HL-60 (cell line): ENCODE results near the gene ESR2.

Experiments
- DNase-seq, 2 experiments: peaks; one replicate each; pipeline ENCODE4 v3.0.0-alpha.2; 2010 to 2020; ENCODE audit warnings: low read depth in 1 of 2, low spot score in 1 of 2
- H3K27ac ChIP-seq: fragments of 250-450 bp; sonication (Bioruptor Pico); replicated peaks from 2 replicates; pipeline ENCODE4 v1.5.1; 2020; ENCODE audit warnings: mild to moderate bottlenecking, moderate library complexity
- H3K27me3 ChIP-seq: fragments of 250-450 bp; sonication (Bioruptor Pico); 2 replicates; pipeline ENCODE4 v1.5.1; 2021; ENCODE audit warnings: mild to moderate bottlenecking, moderate library complexity; ENCODE audit not compliant: insufficient read depth, poor library complexity, severe bottlenecking
- H3K4me3 ChIP-seq: replicated peaks from 2 replicates; pipeline ENCODE4 v1.5.1; 2011; ENCODE audit warnings: mild to moderate bottlenecking, control low read depth, low read length; ENCODE audit not compliant: insufficient read depth
- CTCF ChIP-seq: IDR thresholded peaks from one replicate; pipeline ENCODE4 v1.5.1; 2011; ENCODE audit warnings: low read length, control low read depth, inconsistent platforms; ENCODE audit not compliant: insufficient read depth
- GABPA ChIP-seq: IDR thresholded peaks from 2 replicates; pipeline ENCODE4 v1.6.1; 2012; ENCODE audit warnings: low read depth
- POLR2AphosphoS5 ChIP-seq: IDR thresholded peaks from 2 replicates; pipeline ENCODE4 v1.6.1; 2012; ENCODE audit warnings: low read depth
- REST ChIP-seq: IDR thresholded peaks from 2 replicates; pipeline ENCODE4 v1.6.1; 2012; ENCODE audit warnings: low read depth; ENCODE audit not compliant: insufficient replicate concordance
- SPI1 ChIP-seq: IDR thresholded peaks from 2 replicates; pipeline ENCODE4 v1.6.1; 2012; ENCODE audit warnings: low read depth, mild to moderate bottlenecking, borderline replicate concordance

The ESR2 gene

GRCh38 chr14:64235652-64236640 lies 58.2 kb downstream of the ESR2 start:
- no peak for DNase-seq
- TF ChIP-seq REST: no peak
- TF ChIP-seq GABPA: no peak
- no peak for TF ChIP-seq CTCF
- TF ChIP-seq POLR2AphosphoS5: no peak
- TF ChIP-seq SPI1: no peak
- no peak overlapping the region for H3K4me3 ChIP-seq
- H3K27me3 ChIP-seq: no peaks in the 10 kb centered on the region
- no peak overlapping the region for H3K27ac ChIP-seq

- H3K27ac ChIP-seq: no peak overlapping the region
- H3K27me3 ChIP-seq: no peaks in the 10 kb centered on the region
- DNase-seq: no peak
- no peak for TF ChIP-seq CTCF
- TF ChIP-seq SPI1: no peak
- no peak for TF ChIP-seq POLR2AphosphoS5
- no peak for TF ChIP-seq REST
- TF ChIP-seq GABPA: no peak
- H3K4me3 ChIP-seq: no peak overlapping the region
Observed at GRCh38 chr14:64234877-64235651, 59.1 kb downstream of the ESR2 start.

GRCh38 chr14:64233531-64234190 lies 60.5 kb downstream of the ESR2 start:
- Histone ChIP-seq H3K27ac (no peak overlapping the region), H3K4me3 (no peak overlapping the region), H3K27me3 (no peaks in the 10 kb centered on the region)
- no peak for TF ChIP-seq SPI1
- TF ChIP-seq CTCF: no peak
- TF ChIP-seq REST: no peak
- no peak for TF ChIP-seq POLR2AphosphoS5
- TF ChIP-seq GABPA: no peak
- DNase-seq: no peak
